Activated T-cell treated with anti-CD3 and anti-CD28 coated beads for 48 hours (primary cell): Measurements from ENCODE around the gene KIF16B.

ENCODE experiments used
- DNase-seq: peaks from one replicate; pipeline ENCODE4 v3.0.0-alpha.2; 2020; ENCODE audit warnings: low read depth

The KIF16B gene

GRCh38 chr20:16352321-16352720, 220.9 kb downstream of the KIF16B start:
- no peak for DNase-seq

- no peak for DNase-seq
Observed at GRCh38 chr20:16351415-16351814, 221.8 kb downstream of the KIF16B start.

- no peak for DNase-seq
Observed at GRCh38 chr20:16350465-16350864, 222.8 kb downstream of the KIF16B start.

GRCh38 chr20:16349523-16350260, 223.6 kb downstream of the KIF16B start:
- DNase-seq, result no peak

- DNase-seq, result no peak
Observed at GRCh38 chr20:16346956-16347355, 226.3 kb downstream of the KIF16B start.

- DNase-seq, result no peak
Observed at GRCh38 chr20:16337707-16338106, 235.5 kb downstream of the KIF16B start.

GRCh38 chr20:16327606-16328005, 245.6 kb downstream of the KIF16B start:
- no peak for DNase-seq

- DNase-seq, result no peak
Observed at GRCh38 chr20:16321291-16321690, 252.0 kb downstream of the KIF16B start.

- no peak for DNase-seq
Observed at GRCh38 chr20:16317445-16318362, 255.5 kb downstream of the KIF16B start.

- no peak for DNase-seq
Observed at GRCh38 chr20:16316513-16316912, 256.7 kb downstream of the KIF16B start.

GRCh38 chr20:16314748-16315159, 258.5 kb downstream of the KIF16B start:
- DNase-seq, result no peak

GRCh38 chr20:16314320-16314719, 258.9 kb downstream of the KIF16B start:
- DNase-seq, result no peak

GRCh38 chr20:16313917-16314316, 259.3 kb downstream of the KIF16B start:
- DNase-seq, result no peak

- DNase-seq, result no peak
Observed at GRCh38 chr20:16312998-16313397, 260.2 kb downstream of the KIF16B start.

GRCh38 chr20:16311756-16312155, 261.5 kb downstream of the KIF16B start:
- no peak for DNase-seq

- no peak for DNase-seq
Observed at GRCh38 chr20:16308754-16309153, 264.5 kb downstream of the KIF16B start.

GRCh38 chr20:16302818-16303217, 270.4 kb downstream of the KIF16B start:
- DNase-seq, result no peak

- no peak for DNase-seq
Observed at GRCh38 chr20:16301986-16302385, 271.3 kb downstream of the KIF16B start.

- DNase-seq, result no peak
Observed at GRCh38 chr20:16299897-16300296, 273.4 kb downstream of the KIF16B start.

- DNase-seq, result no peak
Observed at GRCh38 chr20:16296931-16297330, 276.3 kb downstream of the KIF16B start.

GRCh38 chr20:16295534-16295933, 277.7 kb downstream of the KIF16B start:
- no peak for DNase-seq

GRCh38 chr20:16293590-16293989, 279.7 kb downstream of the KIF16B start:
- no peak for DNase-seq

- no peak for DNase-seq
Observed at GRCh38 chr20:16292226-16292880, 280.9 kb downstream of the KIF16B start.
